ENCODE measurements around the gene SH2D7. TPM values are rescaled to one million over a fixed set of nuclear protein-coding genes. Genes with fewer than 3 reads are reported as not detected.

The SH2D7 gene
- total and polyA plus RNA-seq, 2 experiments from 2014 or later, result 0.31 TPM; not detected in 1

GRCh38 chr15:78050441-78050809 lies 41.9 kb upstream of the SH2D7 start:
- Histone ChIP-seq H3K36me3 (ENCODE audit: insufficient read depth) (no peaks in the 10 kb centered on the region), H3K27me3 (ENCODE audit: insufficient read depth) (no peaks in the 10 kb centered on the region), H3K9me2 (ENCODE audit: insufficient read depth) (no peaks in the 10 kb centered on the region), H2AFZ (no peak overlapping the region), H3K79me2 (replicated peaks; ENCODE audit: insufficient read depth) (peaks cover 8% of the 10 kb centered on the region), H3K27ac (ENCODE audit: low read depth) (0 out of 2 replicates have a peak overlapping the region, but pooled peaks have one; percentile 53), H3K4me1 (ENCODE audit: insufficient read depth) (peaks cover 29% of the 10 kb centered on the region; the same call in 1 of the 2 replicates), H4K20me1 (replicated peaks; ENCODE audit: insufficient read depth) (no peaks in the 10 kb centered on the region), H3K4me3 (no peak overlapping the region), H3K4me2 (no peak overlapping the region), H3F3A (replicated peaks; ENCODE audit: low read depth) (no peaks in the 10 kb centered on the region)
- Mint-ChIP-seq H3K4me3 (no peak overlapping the region), H3K4me1 (peaks cover 17% of the 10 kb centered on the region), H3K9me3 (no peaks in the 10 kb centered on the region), H3K36me3 (ENCODE audit: low read depth) (no peaks in the 10 kb centered on the region), H3K27ac (no peak overlapping the region), H3K27me3 (ENCODE audit: insufficient read depth, low read depth, poor library complexity) (no peaks in the 10 kb centered on the region)
- DNase-seq (ENCODE audit: low spot score), result no peak
- peak; percentile 29 for ATAC-seq
- TF ChIP-seq ZNF331 (CRISPR knock-in tag; IDR thresholded peaks at IDR 0.05; ENCODE audit: low read depth) (no peak), POLR2AphosphoS5 (IDR thresholded peaks at IDR 0.05; ENCODE audit: low read depth) (no peak), CTCF (conservative IDR thresholded peaks at IDR 0.05; ENCODE audit: low read depth in 2 of 2) (no peak), REST (IDR thresholded peaks at IDR 0.05; ENCODE audit: unreplicated experiment) (no peak), EZH2 (IDR thresholded peaks at IDR 0.05; ENCODE audit: low read depth, unreplicated experiment) (no peak), ZNF114 (CRISPR knock-in tag; IDR thresholded peaks at IDR 0.05) (no peak), JUNB (IDR thresholded peaks at IDR 0.05; ENCODE audit: unreplicated experiment) (no peak), NANOG (IDR thresholded peaks at IDR 0.05; ENCODE audit: borderline replicate concordance) (no peak), CREB1 (CRISPR knock-in tag; IDR thresholded peaks at IDR 0.05; ENCODE audit: low read depth) (no peak), STAT1 (IDR thresholded peaks at IDR 0.05; ENCODE audit: unreplicated experiment) (no peak), EZH2phosphoT487 (IDR thresholded peaks at IDR 0.05; ENCODE audit: unreplicated experiment) (no peak)
- TF ChIP-seq, protein P1, sequence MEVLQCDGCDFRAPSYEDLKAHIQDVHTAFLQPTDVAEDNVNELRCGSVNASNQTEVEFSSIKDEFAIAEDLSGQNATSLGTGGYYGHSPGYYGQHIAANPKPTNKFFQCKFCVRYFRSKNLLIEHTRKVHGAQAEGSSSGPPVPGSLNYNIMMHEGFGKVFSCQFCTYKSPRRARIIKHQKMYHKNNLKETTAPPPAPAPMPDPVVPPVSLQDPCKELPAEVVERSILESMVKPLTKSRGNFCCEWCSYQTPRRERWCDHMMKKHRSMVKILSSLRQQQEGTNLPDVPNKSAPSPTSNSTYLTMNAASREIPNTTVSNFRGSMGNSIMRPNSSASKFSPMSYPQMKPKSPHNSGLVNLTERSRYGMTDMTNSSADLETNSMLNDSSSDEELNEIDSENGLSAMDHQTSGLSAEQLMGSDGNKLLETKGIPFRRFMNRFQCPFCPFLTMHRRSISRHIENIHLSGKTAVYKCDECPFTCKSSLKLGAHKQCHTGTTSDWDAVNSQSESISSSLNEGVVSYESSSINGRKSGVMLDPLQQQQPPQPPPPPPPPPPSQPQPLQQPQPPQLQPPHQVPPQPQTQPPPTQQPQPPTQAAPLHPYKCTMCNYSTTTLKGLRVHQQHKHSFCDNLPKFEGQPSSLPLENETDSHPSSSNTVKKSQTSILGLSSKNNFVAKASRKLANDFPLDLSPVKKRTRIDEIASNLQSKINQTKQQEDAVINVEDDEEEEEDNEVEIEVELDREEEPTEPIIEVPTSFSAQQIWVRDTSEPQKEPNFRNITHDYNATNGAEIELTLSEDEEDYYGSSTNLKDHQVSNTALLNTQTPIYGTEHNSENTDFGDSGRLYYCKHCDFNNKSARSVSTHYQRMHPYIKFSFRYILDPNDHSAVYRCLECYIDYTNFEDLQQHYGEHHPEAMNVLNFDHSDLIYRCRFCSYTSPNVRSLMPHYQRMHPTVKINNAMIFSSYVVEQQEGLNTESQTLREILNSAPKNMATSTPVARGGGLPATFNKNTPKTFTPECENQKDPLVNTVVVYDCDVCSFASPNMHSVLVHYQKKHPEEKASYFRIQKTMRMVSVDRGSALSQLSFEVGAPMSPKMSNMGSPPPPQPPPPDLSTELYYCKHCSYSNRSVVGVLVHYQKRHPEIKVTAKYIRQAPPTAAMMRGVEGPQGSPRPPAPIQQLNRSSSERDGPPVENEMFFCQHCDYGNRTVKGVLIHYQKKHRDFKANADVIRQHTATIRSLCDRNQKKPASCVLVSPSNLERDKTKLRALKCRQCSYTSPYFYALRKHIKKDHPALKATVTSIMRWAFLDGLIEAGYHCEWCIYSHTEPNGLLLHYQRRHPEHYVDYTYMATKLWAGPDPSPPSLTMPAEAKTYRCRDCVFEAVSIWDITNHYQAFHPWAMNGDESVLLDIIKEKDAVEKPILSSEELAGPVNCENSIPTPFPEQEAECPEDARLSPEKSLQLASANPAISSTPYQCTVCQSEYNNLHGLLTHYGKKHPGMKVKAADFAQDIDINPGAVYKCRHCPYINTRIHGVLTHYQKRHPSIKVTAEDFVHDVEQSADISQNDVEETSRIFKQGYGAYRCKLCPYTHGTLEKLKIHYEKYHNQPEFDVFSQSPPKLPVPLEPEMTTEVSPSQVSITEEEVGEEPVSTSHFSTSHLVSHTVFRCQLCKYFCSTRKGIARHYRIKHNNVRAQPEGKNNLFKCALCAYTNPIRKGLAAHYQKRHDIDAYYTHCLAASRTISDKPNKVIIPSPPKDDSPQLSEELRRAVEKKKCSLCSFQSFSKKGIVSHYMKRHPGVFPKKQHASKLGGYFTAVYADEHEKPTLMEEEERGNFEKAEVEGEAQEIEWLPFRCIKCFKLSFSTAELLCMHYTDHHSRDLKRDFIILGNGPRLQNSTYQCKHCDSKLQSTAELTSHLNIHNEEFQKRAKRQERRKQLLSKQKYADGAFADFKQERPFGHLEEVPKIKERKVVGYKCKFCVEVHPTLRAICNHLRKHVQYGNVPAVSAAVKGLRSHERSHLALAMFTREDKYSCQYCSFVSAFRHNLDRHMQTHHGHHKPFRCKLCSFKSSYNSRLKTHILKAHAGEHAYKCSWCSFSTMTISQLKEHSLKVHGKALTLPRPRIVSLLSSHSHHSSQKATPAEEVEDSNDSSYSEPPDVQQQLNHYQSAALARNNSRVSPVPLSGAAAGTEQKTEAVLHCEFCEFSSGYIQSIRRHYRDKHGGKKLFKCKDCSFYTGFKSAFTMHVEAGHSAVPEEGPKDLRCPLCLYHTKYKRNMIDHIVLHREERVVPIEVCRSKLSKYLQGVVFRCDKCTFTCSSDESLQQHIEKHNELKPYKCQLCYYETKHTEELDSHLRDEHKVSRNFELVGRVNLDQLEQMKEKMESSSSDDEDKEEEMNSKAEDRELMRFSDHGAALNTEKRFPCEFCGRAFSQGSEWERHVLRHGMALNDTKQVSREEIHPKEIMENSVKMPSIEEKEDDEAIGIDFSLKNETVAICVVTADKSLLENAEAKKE (CRISPR knock-in tag; IDR thresholded peaks at IDR 0.05), result no peak
- TF ChIP-seq, protein P2, sequence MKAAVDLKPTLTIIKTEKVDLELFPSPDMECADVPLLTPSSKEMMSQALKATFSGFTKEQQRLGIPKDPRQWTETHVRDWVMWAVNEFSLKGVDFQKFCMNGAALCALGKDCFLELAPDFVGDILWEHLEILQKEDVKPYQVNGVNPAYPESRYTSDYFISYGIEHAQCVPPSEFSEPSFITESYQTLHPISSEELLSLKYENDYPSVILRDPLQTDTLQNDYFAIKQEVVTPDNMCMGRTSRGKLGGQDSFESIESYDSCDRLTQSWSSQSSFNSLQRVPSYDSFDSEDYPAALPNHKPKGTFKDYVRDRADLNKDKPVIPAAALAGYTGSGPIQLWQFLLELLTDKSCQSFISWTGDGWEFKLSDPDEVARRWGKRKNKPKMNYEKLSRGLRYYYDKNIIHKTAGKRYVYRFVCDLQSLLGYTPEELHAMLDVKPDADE (IDR thresholded peaks at IDR 0.05), result no peak
